HG02642 (cell line): ENCODE measurements around the gene TRAF3.
A peak's percentile ranks its signal among the peaks of the same experiment; 100 is the strongest.
"Not testable (repeated sequence)": the region's sequence is repeated elsewhere in the genome, so short reads cannot be mapped to it uniquely, and the experiment has no call there.

Experiments used
- ATAC-seq: cut with Tn5 transposase; IDR thresholded peaks from one replicate; pipeline ENCODE4 v1.9.1; 2021; ENCODE audit warnings: mild to moderate bottlenecking; ENCODE audit not compliant: unreplicated experiment, poor library complexity

TRAF3 gene

GRCh38 chr14:102750376-102750775 is 26.9 kb upstream of the TRAF3 start:
- ATAC-seq, result no peak

- no peak for ATAC-seq
Observed at GRCh38 chr14:102751088-102751487, 26.2 kb upstream of the TRAF3 start.

- no peak for ATAC-seq
Observed at GRCh38 chr14:102752239-102752847, 24.9 kb upstream of the TRAF3 start.

GRCh38 chr14:102754370-102755262 is 22.6 kb upstream of the TRAF3 start:
- peak; percentile 46 for ATAC-seq

GRCh38 chr14:102757646-102758045 is 19.6 kb upstream of the TRAF3 start:
- no peak for ATAC-seq

- no peak for ATAC-seq
Observed at GRCh38 chr14:102758087-102758486, 19.2 kb upstream of the TRAF3 start.

- no peak for ATAC-seq
Observed at GRCh38 chr14:102759456-102760187, 17.6 kb upstream of the TRAF3 start.

- ATAC-seq, result no peak
Observed at GRCh38 chr14:102760496-102761193, 16.6 kb upstream of the TRAF3 start.

- ATAC-seq, result no peak
Observed at GRCh38 chr14:102761206-102761605, 16.0 kb upstream of the TRAF3 start.

- peak; percentile 60 for ATAC-seq
Observed at GRCh38 chr14:102764220-102764671, 13.0 kb upstream of the TRAF3 start.

GRCh38 chr14:102765770-102766169 is 11.5 kb upstream of the TRAF3 start:
- ATAC-seq, result not testable (repeated sequence)

- peak; percentile 51 for ATAC-seq
Observed at GRCh38 chr14:102768223-102769048, 8.8 kb upstream of the TRAF3 start.

GRCh38 chr14:102769049-102769327 is 8.3 kb upstream of the TRAF3 start:
- ATAC-seq, result no peak

- no peak for ATAC-seq
Observed at GRCh38 chr14:102770147-102771123, 6.8 kb upstream of the TRAF3 start.

GRCh38 chr14:102771144-102771543 is 6.1 kb upstream of the TRAF3 start:
- no peak for ATAC-seq

- ATAC-seq, result no peak
Observed at GRCh38 chr14:102772781-102773570, 4.3 kb upstream of the TRAF3 start.

- ATAC-seq, result peak; percentile 22
Observed at GRCh38 chr14:102774391-102775153, 2.7 kb upstream of the TRAF3 start.
